Heart left ventricle (tissue), 13 donors: Measurements from ENCODE around the gene ZNF195.
"Not testable (repeated sequence)": the region's sequence is repeated elsewhere in the genome, so short reads cannot be mapped to it uniquely, and the experiment has no call there.

Source experiments
- CTCF ChIP-seq, 12 donors: fragments of 200-600 bp; sonication (generic) in 4 of 12; IDR thresholded peaks; one replicate each; pipeline versions ENCODE4 v1.5.0 to v1.8.0; 2018 to 2022; ENCODE audit warnings: antibody characterized with exemption in 12 of 12, mild to moderate bottlenecking in 5 of 12
- POLR2A ChIP-seq, 2 donors: fragments of 450-650 bp; IDR thresholded peaks; one replicate each; pipeline ENCODE4 v1.6.1; 2017; ENCODE audit warnings: antibody characterized with exemption in 2 of 2, mild to moderate bottlenecking in 2 of 2, moderate library complexity in 2 of 2
- donor health status: ischemic (EF 13 %, LVEDD 7.1; RV severe dilation, severe dysfunction).
- donor health status: DM: no; HTN: yes; CAD: no.
- donor health status: DM: no; HTN: no; CAD: no.
- donor health status: ischemic (EF 25% LVEDD 6.9; RV normal size, moderate dysfunction).
- donor health status: ischemic (EF 25% LVEDD 5.7; RV mildly dilated, moderate dysfunction).
- donor health status: ischemic (EF 35%, LVEDD 5.7; RV mildly dilated, moderate dysfunction).
- donor health status: nonischemic (EF 11% LVEDD 7.7; RV severe dilation, severe dysfunction).
- donor health status: DM: yes; HTN: yes; CAD: no.
- donor health status: PGD.
- donor health status: ischemic (EF 29% LVEDD 5.4; RV normal size, mild dysfunction).
- donor health status: nonischemic (EF 23%, LVEDD 6.1; RV moderate dilation, normal function).

GRCh38 chr11:3397210-3397609 is 18.3 kb upstream of the ZNF195 start:
- not testable (repeated sequence) for TF ChIP-seq CTCF, POLR2A (IDR thresholded peaks at IDR 0.05)
